ENCODE results near the gene CD53. TPM values are rescaled to one million over a fixed set of nuclear protein-coding genes. Genes with fewer than 3 reads are reported as not detected.

Gene CD53
- total and polyA plus RNA-seq, 9 of the 15 experiments (the other 6 are each of a cell fraction or from before 2014, with no cell fraction given): 63.5 to 220 (median 131) TPM

DNA sequence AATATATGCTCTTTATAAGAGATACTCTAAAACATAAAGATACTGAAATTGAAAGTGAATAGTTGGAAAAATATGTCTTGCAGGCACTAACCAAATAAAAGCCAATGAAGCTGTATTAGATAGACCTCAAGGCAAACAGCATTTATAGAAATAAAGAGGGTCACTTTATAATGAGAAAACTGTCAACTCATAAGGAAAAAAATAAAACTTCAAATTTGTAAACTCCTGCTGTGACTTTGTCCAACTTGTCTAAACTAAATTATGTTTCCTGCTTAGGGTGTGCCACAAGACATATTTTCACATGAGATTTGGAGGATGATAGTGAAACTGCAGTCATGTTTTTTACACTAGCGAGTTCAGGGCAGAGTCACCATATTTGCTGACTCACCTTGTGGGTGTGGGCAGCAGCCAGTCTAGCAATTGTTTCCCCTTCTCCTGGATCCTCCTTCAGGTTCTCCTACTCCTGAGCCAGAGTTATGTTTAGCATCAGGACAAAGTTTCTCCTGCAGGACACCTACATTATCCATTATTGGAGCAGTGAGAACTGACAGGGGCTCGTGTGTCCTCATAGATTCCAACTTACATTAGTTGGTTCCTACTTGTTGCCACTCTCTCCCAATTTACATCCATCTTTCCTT, 43.8 kb downstream of the CD53 start (continued):
- TF ChIP-seq FOXM1 (IDR thresholded peaks at IDR 0.05; ENCODE audit: low read depth): 0 out of 2 replicates have a peak, but pooled peaks have one; percentile 16
- no peak for TF ChIP-seq FOXM1 (CRISPR knock-in tag; IDR thresholded peaks at IDR 0.05; ENCODE audit: low read depth)
- TF ChIP-seq LCOR (CRISPR knock-in tag; IDR thresholded peaks at IDR 0.05): no peak
- no peak for TF ChIP-seq ZFP30 (CRISPR knock-in tag; IDR thresholded peaks at IDR 0.05; ENCODE audit: borderline replicate concordance)
- TF ChIP-seq, protein P1, sequence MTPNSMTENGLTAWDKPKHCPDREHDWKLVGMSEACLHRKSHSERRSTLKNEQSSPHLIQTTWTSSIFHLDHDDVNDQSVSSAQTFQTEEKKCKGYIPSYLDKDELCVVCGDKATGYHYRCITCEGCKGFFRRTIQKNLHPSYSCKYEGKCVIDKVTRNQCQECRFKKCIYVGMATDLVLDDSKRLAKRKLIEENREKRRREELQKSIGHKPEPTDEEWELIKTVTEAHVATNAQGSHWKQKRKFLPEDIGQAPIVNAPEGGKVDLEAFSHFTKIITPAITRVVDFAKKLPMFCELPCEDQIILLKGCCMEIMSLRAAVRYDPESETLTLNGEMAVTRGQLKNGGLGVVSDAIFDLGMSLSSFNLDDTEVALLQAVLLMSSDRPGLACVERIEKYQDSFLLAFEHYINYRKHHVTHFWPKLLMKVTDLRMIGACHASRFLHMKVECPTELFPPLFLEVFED (CRISPR knock-in tag; conservative IDR thresholded peaks at IDR 0.05): no peak
- no peak for TF ChIP-seq TCFL5 (CRISPR knock-in tag; conservative IDR thresholded peaks at IDR 0.05)
- TF ChIP-seq ZNF232 (CRISPR knock-in tag; IDR thresholded peaks at IDR 0.05): no peak
- TF ChIP-seq ZKSCAN1 (IDR thresholded peaks at IDR 0.05; ENCODE audit: low read depth, low read length): no peak; the same call in 1 of the 2 replicates
- no peak for TF ChIP-seq ZNF24 (IDR thresholded peaks at IDR 0.05)
- no peak for TF ChIP-seq ZNF707 (CRISPR knock-in tag; conservative IDR thresholded peaks at IDR 0.05)
- TF ChIP-seq NONO (IDR thresholded peaks at IDR 0.05; ENCODE audit: low read depth in 2 of 2, low read length in 1 of 2): no peak; a peak in 1 of 4 replicates
- TF ChIP-seq JUNB (CRISPR knock-in tag; conservative IDR thresholded peaks at IDR 0.05): no peak; the same call in 1 of the 2 replicates
- TF ChIP-seq TBP (optimal IDR thresholded peaks at IDR 0.05; ENCODE audit: low read depth, low read length): peak; percentile 45
- TF ChIP-seq POU5F1 (IDR thresholded peaks at IDR 0.05; ENCODE audit: borderline replicate concordance, low read depth, low read length, partially characterized antibody): no peak
- TF ChIP-seq ILF3 (IDR thresholded peaks at IDR 0.05; ENCODE audit: borderline replicate concordance): no peak
- TF ChIP-seq, protein P2, sequence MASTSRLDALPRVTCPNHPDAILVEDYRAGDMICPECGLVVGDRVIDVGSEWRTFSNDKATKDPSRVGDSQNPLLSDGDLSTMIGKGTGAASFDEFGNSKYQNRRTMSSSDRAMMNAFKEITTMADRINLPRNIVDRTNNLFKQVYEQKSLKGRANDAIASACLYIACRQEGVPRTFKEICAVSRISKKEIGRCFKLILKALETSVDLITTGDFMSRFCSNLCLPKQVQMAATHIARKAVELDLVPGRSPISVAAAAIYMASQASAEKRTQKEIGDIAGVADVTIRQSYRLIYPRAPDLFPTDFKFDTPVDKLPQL (IDR thresholded peaks at IDR 0.05; ENCODE audit: extremely low read depth, insufficient read length): no peak
- no peak for TF ChIP-seq ZNF717 (CRISPR knock-in tag; IDR thresholded peaks at IDR 0.05)
- TF ChIP-seq, protein P3, sequence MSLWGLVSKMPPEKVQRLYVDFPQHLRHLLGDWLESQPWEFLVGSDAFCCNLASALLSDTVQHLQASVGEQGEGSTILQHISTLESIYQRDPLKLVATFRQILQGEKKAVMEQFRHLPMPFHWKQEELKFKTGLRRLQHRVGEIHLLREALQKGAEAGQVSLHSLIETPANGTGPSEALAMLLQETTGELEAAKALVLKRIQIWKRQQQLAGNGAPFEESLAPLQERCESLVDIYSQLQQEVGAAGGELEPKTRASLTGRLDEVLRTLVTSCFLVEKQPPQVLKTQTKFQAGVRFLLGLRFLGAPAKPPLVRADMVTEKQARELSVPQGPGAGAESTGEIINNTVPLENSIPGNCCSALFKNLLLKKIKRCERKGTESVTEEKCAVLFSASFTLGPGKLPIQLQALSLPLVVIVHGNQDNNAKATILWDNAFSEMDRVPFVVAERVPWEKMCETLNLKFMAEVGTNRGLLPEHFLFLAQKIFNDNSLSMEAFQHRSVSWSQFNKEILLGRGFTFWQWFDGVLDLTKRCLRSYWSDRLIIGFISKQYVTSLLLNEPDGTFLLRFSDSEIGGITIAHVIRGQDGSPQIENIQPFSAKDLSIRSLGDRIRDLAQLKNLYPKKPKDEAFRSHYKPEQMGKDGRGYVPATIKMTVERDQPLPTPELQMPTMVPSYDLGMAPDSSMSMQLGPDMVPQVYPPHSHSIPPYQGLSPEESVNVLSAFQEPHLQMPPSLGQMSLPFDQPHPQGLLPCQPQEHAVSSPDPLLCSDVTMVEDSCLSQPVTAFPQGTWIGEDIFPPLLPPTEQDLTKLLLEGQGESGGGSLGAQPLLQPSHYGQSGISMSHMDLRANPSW (CRISPR knock-in tag; IDR thresholded peaks at IDR 0.05): no peak
- TF ChIP-seq ZBTB1 (CRISPR knock-in tag; IDR thresholded peaks at IDR 0.05; ENCODE audit: borderline replicate concordance, low read depth): no peak
- TF ChIP-seq BDP1 (IDR thresholded peaks at IDR 0.05; ENCODE audit: insufficient read depth, insufficient read length): no peak
- no peak for TF ChIP-seq ZNF785 (CRISPR knock-in tag; IDR thresholded peaks at IDR 0.05)
- TF ChIP-seq SMAD4 (CRISPR knock-in tag; conservative IDR thresholded peaks at IDR 0.05): peak; percentile 80
- no peak; the same call in 1 of the 2 replicates for TF ChIP-seq ESRRA (IDR thresholded peaks at IDR 0.05; ENCODE audit: borderline replicate concordance, low read depth)
- TF ChIP-seq ZNF253 (CRISPR knock-in tag; conservative IDR thresholded peaks at IDR 0.05): no peak
- no peak for TF ChIP-seq NCOA2 (IDR thresholded peaks at IDR 0.05; ENCODE audit: partially characterized antibody in 2 of 2)
- TF ChIP-seq CHCHD3 (CRISPR knock-in tag; IDR thresholded peaks at IDR 0.05): no peak

Data from K562 (cell line).